GM11168 (cell line): ENCODE results near the gene SLC24A3.

Experiments
- in situ Hi-C: fragments of 300-500 bp; cut with MboI; formaldehyde crosslinking; loops from one replicate; pipeline ENCODE4 v1.12.0; 2022; ENCODE audit warnings: low sequenced_read_pairs; ENCODE audit not compliant: unreplicated experiment

SLC24A3 gene

DNA sequence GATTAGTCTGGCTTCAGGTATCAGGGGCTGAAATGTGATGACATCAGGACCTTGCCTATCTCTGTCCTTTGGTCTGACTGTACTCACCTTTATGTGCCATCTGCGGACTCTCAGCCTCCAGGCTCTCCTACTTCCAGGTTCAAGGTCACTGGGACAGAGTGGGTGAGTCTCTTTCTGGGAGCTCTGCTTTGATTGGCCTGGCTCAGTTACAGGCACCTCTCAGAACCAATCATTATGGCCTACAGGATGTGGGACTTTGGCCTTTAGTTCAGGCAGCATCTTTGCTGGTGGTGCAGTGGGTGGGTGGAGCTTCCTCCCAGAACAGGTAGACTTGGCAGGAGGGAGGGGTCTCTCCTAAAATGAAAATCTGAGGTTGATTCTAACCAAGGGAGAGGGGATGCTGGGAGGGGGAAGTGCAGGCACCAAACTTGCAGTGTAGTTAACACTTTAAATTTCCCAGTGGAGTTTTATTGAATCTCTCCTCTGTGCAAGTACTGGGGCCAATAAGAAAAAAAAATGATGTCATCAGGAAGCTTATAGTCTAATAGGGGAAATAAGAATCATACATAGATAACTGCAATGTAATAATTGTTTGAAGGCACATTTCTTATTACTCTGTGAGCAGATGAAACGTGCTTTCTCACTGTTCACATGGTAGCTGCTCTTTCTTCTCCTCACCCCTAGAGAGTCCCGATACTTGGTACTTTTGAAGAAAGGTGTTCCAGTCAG is 53.4 kb downstream of the SLC24A3 start:
- in situ Hi-C loops, result no loop called here

DNA sequence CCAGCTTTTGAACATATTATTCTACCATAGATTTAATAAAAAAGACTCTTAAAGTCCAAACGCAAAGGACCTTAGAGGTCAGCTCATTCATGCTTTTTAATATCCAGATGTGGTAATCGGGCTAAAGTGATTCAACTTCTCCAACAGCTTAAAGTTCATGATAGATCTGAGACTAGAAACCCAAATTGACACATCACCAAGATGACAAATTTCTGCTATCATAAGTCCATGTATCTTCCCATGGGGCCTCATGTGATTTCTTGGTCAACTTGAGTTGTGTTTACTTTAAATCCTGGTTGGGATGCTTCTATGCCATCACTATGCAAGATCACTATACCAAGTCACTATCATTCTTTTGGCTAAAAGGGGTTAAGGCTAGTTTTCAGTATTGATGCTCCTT is 56.0 kb downstream of the SLC24A3 start:
- in situ Hi-C loops, result no loop called here

DNA sequence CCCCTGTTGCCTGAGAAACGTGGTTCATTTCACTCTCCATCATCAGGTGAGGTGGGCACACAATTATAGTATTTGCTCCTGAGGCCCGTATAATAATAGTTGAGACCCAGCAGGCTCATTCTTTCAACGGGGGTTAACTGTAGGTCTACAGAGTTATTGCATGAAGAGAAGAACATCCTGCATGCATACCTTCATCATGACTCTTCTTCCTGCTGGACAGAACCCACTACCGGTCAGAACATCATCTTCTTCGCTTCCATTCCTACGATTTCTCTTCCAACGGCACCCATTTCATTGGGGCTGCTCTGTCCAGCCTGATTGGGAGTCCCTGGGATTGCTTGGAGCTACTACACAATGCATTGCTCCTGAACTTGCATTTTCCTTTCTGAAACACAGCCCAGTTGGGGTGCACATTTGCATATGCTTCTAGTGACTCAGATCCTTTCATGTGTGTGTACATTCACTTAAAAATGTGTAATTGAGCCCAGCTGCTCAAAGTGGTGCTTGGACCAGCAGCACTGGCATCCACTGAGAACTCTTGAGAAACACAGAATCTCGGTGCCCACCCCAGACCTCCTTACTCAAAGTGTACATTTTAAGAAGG is 57.4 kb downstream of the SLC24A3 start:
- in situ Hi-C loops, result no loop called here

DNA sequence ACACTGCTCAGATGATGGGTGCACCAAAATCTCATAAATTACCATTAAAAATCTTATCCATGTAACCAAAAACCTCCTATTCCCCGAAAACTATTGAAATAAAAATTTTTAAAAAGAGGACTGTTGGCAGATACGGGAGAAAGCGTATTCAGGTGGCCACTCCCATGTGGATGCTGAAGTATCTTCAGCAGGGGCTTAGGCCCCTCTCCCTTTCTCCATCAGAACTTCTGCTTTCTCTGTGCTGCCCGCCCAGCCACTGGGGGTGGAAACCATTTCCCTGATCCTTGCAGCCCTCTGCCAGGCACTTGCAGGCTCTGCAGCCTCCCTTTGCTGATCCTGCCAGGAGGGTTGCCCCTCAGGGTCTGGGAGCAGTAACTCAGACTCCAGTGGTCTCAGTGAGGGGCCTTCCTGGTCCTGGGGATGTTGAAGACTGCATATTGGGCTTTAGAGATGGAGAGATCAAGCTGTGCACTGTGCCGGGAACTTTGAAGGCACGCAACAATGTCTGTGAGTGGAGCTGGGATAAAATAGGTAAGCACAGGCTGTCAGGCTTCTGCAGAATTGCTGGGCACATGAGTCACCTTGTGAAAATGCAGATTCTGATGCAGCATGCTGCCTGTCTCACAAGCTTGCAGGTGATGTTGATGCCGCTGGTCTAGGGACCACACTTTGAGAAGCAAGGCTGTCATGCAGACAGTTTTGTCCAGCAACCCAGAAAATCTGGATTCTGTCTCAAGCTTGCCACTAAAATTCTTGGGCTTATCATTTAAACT is 59.6 kb downstream of the SLC24A3 start:
- in situ Hi-C loops, result no loop called here

DNA sequence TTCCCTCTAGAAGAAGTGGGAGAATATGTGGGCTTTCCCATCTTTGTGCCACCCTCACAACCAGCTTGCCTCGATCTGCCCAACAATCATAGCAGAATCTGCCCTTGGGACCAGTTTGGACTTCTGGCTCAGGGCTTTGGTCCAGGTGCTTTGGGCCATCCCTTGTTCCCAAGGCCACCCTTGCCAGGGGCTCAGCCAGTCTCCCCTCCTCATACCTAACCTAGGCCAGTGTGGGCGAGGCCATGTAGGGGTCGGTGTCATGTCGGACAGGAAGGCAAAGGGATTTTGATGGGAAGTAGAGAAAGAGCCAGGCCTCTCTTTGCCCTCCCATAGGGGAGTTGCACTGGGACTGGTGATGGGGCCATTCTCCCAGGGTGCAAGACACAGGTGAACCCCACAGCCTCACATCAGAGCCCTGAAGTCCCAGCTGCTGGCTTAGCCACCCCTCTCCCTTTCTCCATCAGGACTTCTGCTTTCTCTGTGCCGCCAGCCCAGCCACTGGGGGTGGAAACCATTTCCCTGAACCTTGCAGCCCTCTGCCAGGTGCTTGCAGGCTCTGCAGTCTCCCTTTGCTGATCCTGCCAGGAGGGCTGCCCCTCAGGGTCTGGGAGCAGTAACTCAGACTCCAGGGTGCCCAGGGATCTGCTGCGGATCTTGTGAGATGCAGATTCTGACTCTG is 60.7 kb downstream of the SLC24A3 start:
- in situ Hi-C loops, result no loop called here

DNA sequence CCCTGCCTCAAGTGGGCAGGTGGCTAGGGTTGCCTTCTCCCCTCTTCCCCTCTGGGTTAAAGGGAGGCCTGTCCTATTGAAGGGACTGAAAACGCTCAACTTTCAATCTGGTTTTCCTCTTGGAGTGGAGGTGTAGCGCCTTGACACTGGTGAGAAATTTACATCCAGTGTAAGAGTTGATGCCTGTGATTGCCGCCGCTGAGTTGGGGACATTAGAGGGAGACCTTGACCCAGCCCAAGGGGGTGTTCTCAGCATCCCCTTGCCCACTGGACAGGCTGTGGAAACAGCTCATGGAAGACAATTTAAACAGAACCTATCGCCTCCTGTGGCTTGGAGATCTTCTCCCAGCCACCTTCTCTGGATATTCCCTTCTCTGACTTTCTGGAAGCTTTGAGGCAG is 61.6 kb downstream of the SLC24A3 start:
- in situ Hi-C loops, result no loop called here

DNA sequence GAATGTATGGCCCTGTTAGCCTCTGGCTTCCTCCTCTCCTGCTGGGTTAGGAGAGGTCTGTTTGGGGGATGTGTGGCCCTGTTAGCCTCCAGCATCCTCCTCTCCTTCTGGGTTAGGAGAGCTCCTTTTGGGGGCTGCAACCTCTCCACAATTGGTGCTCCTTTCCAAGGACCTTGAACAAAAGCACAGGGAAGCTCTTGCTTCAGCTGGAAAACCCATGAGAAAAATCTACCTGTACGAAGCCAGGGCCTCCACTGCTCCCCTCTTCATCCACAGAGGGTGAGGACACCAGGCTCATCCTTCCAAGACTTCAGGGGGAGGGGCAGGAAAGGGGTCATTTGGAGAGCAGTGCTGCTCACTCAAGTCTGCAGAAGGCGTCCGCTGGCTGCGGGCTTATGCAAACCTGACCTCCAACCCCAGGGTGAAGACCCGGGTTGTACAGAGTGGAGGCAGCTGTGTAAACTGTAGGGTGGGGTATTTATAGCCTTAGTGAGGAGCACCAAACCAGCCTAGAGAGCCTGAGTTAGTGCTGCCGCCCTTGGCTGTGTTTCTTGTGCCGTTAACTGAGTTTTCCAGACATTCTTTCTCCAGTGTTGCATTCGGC is 62.1 kb downstream of the SLC24A3 start:
- in situ Hi-C loops, result no loop called here

DNA sequence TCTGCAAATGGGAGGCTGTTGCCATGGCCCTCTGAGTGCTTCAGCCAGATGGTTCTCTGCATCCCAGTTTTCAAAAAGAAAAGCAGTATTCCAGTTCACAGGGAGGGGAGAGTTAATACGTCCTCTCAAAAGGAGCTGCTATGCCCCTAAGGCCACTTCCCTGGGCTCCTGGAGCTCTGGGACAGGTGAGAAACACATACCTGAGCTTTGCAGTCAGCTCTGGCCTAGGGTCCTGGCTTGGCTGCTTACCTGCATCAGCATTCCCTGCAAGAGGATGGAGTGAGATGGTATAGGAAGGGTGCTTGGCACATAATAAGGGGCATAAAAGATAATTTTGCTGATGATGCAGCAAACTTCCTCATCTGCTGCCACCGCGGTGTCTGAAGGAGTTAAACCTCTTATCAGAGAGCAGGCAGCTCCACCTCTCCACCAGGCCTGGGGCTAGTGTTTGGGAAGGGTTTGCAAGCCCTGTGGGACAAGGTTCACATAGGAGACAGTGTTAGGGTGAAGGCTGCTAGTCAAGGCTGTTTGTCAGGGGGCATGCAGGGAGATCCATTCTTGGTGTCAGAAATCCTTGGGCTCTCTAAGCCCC is 62.7 kb downstream of the SLC24A3 start:
- in situ Hi-C loops, result no loop called here

DNA sequence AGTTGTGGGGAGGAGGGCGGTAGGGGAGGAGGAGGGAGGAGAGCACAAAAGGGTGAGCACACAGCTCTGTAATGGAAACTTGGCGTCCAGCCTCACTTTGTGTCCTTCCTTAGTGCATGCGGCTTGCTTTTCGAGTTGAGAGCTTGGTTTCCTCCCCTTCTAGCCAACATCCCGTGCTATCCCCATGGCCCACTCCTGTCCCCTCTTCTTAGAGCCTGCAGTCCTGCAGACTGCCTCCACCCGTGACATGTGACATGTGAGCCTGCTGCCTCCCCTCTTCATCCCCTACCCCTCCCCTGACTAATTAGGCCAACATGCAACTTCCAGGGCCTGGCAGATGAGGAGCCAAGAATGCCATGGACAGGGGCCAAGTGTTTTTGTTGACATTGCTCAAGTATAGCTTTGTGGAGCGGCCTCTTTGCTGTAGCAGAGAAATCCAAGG is 63.2 kb downstream of the SLC24A3 start:
- in situ Hi-C loops, result no loop called here

DNA sequence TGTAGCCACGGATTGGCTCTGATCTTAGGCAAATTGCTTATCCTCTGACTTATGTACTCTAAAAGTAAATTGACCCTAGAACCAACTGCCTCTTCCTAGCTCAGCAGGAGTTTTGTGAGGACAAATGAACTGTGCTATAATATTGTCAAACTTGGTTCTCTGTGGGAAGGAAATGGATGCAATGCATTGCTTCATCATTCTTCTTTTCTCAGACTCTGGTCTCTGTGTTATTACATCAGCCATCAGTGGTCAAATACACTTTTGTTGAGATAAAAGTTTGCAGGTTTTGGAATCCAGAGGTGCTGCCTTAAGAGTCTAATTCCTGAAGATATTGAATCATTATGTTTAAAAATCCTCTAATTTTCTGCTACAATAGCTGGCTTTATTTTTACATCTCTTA is 64.9 kb downstream of the SLC24A3 start:
- in situ Hi-C loops, result no loop called here

DNA sequence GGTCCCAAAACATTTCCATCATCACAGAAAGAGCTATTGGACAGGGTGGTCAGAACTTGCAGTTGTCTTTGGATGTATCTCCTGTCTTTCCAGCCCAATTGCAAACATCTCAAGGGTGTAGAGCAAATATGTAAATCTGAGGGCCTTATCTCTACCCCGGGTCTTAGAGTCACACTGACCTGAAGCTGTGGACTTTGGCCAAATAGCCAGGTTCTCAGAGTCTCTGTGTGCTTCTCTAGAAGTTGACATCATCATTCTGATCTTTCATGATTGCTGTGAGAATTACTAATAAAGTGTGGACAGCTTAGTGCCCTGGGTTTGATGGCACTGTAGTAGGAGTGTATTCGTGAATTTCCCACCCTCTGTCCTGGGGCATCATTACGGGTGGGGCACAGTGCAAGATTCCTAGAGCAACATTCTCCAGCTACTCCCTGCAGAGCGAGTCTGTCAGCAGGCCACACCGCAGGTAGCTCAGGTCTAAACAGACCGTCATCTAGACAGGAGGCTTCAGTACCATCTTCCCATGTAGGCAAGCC is 71.1 kb downstream of the SLC24A3 start:
- in situ Hi-C loops, result no loop called here

DNA sequence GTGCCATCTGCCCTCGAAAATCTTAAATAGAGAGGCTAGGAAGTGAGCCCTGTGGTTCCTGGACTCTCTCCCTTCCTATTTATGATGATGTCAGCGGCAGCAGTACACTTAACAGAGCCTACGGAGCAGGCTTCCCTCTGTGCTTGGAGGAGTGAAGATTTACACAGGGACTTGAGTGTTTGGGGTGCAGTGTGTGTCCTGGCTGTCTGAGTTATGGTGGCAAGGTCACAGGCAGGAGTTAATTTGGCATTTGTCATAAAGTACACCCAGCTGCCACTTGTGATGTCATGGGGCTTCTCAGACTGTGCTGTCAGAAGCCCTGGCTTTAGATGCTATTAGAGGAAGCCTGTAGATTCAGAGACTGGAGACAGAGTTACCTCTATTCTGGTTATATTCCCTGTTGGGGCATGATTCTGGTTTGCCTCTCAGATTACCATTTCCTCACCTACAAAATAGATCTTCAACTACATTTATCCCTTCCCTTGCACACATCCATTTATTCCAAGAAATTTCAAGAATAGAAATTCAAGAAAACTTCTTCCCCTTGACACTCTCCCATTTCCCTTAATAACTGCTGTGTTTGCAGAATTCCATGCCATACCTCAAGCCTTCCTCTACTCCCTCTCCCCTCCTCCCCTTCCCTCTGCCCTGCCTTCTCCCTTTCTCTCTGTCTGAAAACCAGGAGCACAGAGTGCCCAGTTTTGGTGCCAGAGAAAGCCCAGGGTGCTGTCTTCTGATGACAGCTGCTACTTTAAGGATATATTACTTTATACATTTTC is 72.1 kb downstream of the SLC24A3 start:
- in situ Hi-C loops, result no loop called here

DNA sequence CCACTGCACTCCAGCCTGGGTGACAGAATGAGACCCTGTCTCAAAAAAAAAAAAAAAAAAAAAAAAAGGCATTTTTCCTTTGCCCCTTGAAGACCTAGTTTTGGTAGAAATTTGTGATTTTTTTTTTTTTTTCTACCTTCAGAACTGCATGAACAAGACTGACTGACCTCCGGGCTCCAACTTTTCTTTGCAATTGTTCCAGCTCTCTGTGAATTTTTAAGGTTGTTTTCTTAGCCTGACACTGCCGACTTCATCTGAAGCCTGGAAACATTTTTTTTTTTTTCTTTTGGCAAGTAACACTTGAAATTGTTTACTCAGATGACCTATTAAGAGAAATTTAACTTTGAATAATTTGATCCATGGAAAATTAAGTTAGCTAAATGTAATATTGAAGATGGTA is 73.0 kb downstream of the SLC24A3 start:
- in situ Hi-C loops, result no loop called here

DNA sequence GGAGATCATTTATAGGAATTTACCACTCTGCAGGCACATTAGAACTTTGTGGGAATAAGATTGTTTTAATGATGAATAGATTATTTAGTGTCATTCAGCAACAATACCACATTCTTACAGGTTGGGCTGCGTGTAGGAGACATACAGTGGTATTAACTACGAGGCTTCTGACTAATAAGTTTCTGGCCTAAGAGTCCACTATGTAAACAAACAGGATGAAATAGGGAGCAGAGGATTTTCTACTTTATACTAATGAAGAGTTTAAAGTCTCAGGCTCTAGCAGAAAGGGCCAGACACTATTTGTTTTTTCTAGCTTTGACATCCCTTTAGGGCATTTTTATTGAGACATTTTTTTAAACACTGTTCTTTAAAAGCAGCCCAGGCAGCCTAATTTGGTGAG is 75.6 kb downstream of the SLC24A3 start:
- in situ Hi-C loops, result no loop called here

DNA sequence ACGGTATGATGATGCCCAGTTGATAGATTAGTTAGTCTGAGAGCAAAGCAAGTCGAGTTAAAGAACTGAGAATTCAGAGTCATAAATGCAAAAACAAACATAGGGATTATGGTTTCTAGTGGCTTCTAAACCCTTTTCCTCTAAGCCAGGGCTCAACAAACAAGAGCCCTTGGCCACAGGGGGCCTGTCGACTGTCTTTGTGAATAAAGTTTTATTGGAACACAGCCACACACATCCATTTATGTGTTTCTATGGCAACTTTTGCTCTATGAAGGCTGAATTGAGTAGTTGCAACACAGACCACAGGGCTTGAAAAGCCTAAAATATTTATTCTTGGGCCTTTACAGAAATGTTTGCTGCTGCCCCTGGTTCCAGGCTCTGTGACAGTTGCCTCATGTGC is 76.2 kb downstream of the SLC24A3 start:
- in situ Hi-C loops, result no loop called here

DNA sequence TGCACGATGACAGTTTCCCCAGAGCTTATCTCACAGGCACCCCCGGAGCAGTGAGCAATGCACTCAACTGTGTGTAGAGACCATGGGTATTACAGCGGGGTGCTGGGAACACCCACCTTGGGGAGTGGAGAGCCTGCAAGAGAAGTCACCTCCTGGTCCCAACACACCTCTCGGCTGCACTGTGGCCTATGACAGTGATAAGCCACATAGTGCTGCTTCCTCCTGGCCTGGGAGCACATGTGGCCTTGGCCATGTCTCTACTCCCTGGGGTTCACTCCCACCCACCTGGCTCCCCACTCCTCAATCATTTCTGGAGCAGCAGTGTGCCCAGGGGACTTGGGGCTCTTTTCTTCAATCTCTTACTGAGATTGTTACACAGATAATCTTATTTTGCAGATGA is 77.0 kb downstream of the SLC24A3 start:
- in situ Hi-C loops, result no loop called here

DNA sequence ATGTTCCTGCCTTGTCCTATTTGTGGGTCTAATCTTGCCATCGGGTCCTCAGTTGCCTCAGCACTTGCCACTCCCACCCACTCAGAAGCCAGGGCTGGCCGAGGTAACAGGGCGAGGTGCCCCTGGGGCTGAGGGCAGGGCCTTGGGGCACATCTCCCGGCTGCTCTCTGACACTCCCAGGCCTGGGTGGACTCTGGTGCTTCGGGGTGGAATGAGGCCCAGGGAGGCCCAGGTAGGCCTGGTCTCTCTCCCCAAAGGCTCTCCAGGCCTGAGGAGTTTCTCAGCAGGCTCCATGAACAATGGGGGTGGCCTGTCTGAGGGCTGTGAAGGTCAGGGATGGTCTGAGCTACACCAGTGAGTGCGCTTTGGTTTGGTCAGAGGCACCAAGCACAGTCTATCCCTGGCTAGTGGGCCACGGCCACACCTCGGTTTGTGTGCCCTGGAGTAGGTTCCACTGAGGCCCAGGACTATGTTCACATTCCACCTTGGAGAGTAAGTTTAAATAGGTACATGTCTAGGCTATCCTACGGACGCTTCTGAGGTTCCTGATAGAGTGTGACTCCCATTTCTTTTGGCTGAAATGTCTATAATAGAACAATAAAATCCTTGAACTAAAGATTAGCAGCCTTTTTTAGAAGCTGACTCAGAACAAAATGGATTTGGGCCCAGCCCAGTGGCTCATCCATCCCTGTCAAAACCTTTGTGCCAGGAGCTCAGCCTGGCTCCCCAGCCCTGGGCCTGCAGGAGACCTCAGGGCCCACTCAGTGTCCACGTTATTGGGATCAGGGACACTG is 78.8 kb downstream of the SLC24A3 start:
- in situ Hi-C loops, result no loop called here

DNA sequence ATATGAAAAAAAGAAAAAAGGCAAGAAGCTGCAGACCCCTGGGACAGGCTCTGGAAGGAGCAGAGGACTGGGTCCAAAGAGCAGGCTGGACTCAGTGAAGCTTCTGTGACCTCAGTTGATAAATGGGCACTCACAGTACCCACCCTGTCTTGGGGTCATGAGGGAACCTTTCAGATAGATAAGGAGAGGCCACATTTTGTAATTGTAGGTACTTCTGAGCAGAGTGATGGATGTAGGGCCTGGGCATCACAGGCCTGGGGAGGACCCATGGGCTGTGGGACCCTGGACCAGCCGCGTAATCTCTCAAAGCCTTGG is 79.3 kb downstream of the SLC24A3 start:
- in situ Hi-C loops, result no loop called here

DNA sequence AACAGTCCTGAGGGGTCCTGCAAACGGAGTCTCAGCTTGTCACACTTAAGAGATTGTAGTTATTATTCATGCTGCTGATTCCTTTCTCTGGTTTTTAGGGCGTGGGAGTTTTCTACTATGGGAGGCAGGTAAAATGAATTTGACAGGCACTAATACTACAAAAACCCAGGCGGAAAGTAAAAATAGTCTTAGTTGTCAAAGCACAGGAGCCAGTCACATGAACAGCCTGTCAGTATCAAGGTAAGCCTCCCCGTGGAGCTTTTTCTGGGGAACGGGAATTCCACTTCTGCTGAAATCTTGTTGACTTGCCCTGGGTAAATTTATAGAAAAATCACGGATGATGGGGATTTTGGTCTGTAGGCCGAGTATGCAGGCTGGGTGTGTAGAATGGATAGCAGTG is 79.8 kb downstream of the SLC24A3 start:
- in situ Hi-C loops, result no loop called here
